ENCODE results near the gene SPCS2. TPM values are rescaled to one million over a fixed set of nuclear protein-coding genes. Genes with fewer than 3 reads are reported as not detected.

The SPCS2 gene
- total RNA-seq, 1 donor from 2014 or later, result 194 TPM

DNA sequence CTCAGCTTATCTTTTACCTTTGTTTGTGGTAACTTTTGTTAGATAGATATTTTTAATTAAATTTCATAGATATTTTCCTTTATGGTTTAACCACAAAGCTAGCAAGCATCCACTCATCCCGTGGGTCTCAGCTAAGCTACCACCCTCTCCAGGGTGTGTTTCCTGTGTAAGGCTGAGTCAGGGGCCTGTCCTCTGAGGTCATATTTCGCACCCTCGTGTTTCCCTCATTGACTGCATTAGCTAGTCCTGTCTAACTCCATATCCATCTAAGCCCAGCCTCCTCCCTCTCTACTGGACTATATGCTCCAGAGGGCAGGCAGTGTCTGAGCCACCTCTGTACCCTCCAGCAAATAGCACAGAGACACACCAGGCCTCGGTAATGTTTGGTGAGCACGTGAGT lies 16.9 kb upstream of the SPCS2 start:
- no peaks in the 10 kb centered on the region for H3K4me1 Mint-ChIP-seq (ENCODE audit: low read depth)
- H3K9me3 Mint-ChIP-seq (ENCODE audit: low read depth), result no peaks in the 10 kb centered on the region
- peaks cover 7% of the 10 kb centered on the region for H3K36me3 Mint-ChIP-seq (ENCODE audit: insufficient read depth)
- H3K27ac Mint-ChIP-seq, result no peak overlapping the region
- TF ChIP-seq, protein P1, sequence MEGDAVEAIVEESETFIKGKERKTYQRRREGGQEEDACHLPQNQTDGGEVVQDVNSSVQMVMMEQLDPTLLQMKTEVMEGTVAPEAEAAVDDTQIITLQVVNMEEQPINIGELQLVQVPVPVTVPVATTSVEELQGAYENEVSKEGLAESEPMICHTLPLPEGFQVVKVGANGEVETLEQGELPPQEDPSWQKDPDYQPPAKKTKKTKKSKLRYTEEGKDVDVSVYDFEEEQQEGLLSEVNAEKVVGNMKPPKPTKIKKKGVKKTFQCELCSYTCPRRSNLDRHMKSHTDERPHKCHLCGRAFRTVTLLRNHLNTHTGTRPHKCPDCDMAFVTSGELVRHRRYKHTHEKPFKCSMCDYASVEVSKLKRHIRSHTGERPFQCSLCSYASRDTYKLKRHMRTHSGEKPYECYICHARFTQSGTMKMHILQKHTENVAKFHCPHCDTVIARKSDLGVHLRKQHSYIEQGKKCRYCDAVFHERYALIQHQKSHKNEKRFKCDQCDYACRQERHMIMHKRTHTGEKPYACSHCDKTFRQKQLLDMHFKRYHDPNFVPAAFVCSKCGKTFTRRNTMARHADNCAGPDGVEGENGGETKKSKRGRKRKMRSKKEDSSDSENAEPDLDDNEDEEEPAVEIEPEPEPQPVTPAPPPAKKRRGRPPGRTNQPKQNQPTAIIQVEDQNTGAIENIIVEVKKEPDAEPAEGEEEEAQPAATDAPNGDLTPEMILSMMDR (IDR thresholded peaks at IDR 0.05; ENCODE audit: unreplicated experiment), result no peak
- no peaks in the 10 kb centered on the region for H3K27me3 Mint-ChIP-seq
- no peak for DNase-seq (ENCODE audit: low spot score, unreplicated experiment)
- H3K4me3 Mint-ChIP-seq (ENCODE audit: low read depth), result no peak overlapping the region

DNA sequence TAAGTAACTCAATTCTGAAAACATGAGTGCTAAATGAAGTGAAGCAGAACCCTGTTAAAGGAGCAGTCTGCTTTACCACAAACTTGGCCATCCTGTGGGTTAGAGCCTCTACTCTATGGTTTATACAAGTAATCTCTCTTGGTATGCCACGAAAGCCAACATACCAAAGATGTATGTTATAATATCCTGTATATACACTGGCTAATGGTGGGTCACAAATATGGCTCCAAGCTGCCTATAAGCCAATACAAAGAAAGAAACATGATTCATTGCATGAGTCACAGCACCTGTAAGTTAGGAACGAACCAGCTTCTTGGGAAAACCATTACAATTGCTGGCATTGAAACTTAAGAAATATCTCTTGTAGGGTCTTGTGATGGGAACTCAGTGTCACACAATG lies 16.3 kb upstream of the SPCS2 start:
- Mint-ChIP-seq H3K4me3 (ENCODE audit: low read depth) (no peak overlapping the region), H3K9me3 (ENCODE audit: low read depth) (no peaks in the 10 kb centered on the region)
- TF ChIP-seq, protein P1 (IDR thresholded peaks at IDR 0.05; ENCODE audit: unreplicated experiment), result no peak

DNA sequence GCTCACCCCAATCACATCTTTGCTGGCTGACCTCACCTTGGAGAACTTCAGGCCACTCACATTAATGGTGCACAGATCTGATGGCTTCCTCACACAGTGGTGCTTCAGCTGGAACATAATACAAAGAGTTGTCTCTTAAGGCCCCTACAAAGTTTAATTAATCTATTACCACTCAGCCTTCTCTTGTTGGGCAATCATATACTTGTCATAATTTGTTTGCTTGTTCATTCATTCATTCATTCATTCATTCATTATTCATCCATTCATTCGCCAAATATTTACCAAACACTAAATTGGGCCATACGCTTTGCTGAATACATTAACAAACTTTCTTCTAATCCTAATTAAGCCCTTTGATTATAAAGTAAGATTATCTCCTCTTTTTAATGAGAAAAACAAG lies 15.3 kb upstream of the SPCS2 start:
- H3K27ac Mint-ChIP-seq, result no peak overlapping the region
- no peaks in the 10 kb centered on the region for H3K4me1 Mint-ChIP-seq (ENCODE audit: low read depth)
- H3K4me3 Mint-ChIP-seq (ENCODE audit: low read depth), result no peak overlapping the region
- peaks cover 7% of the 10 kb centered on the region for H3K36me3 Mint-ChIP-seq (ENCODE audit: insufficient read depth)
- no peak for DNase-seq (ENCODE audit: low spot score, unreplicated experiment)
- no peaks in the 10 kb centered on the region for H3K9me3 Mint-ChIP-seq (ENCODE audit: low read depth)
- TF ChIP-seq, protein P1 (IDR thresholded peaks at IDR 0.05; ENCODE audit: unreplicated experiment), result no peak
- H3K27me3 Mint-ChIP-seq, result no peaks in the 10 kb centered on the region

More for the DNA sequence above, 16.3 kb upstream of the SPCS2 start:
- DNase-seq (ENCODE audit: low spot score, unreplicated experiment), result no peak
- Mint-ChIP-seq H3K4me1 (ENCODE audit: low read depth) (no peaks in the 10 kb centered on the region), H3K27ac (no peak overlapping the region), H3K36me3 (ENCODE audit: insufficient read depth) (peaks cover 7% of the 10 kb centered on the region), H3K27me3 (no peaks in the 10 kb centered on the region)

DNA sequence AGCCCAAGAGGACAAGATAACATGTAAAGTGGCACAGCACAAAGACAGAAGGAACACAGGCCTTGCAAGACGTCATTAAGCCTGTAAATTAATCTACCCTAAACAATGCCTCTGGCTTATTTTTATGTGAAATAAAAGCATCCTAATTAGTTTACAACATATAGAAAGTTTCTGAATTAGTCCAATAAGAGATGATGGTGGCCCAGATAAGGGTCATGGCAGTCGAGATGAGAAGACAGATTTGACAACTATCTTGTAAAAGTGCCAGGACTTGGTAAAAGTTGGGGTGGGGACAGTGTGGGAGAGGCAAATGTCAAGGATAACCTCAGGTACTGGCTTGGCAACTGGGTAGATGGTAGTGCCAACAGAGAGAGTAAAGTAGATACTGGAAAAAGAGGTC lies 13.8 kb upstream of the SPCS2 start:
- TF ChIP-seq, protein P1 (IDR thresholded peaks at IDR 0.05; ENCODE audit: unreplicated experiment), result no peak
- no peak for DNase-seq (ENCODE audit: low spot score, unreplicated experiment)
- Mint-ChIP-seq H3K27ac (no peak overlapping the region), H3K27me3 (no peaks in the 10 kb centered on the region), H3K4me3 (ENCODE audit: low read depth) (no peak overlapping the region), H3K36me3 (ENCODE audit: insufficient read depth) (peaks cover 7% of the 10 kb centered on the region), H3K9me3 (ENCODE audit: low read depth) (no peaks in the 10 kb centered on the region), H3K4me1 (ENCODE audit: low read depth) (no peaks in the 10 kb centered on the region)

DNA sequence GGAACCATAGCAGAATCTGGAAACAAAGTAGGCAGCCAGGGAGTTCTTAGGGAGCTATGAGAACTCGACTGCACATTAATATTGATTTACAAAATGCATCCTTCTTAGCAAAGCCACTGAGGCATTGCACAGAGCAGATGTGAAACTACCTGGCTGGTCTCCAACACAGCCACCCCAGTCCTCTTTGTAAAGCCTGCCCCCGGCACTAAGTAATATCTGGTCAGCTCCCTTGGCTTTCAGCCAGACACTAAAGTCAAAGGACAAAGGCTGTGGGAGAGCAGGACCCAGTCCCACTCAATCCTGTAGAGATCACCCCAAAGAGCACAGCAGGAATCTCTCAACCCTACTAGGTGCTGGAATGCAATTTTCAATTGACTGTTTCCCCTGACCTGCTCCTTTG lies 13.0 kb upstream of the SPCS2 start:
- Mint-ChIP-seq H3K27me3 (no peaks in the 10 kb centered on the region), H3K4me3 (ENCODE audit: low read depth) (no peak overlapping the region), H3K27ac (no peak overlapping the region), H3K9me3 (ENCODE audit: low read depth) (no peaks in the 10 kb centered on the region), H3K36me3 (ENCODE audit: insufficient read depth) (peaks cover 10% of the 10 kb centered on the region), H3K4me1 (ENCODE audit: low read depth) (no peaks in the 10 kb centered on the region)
- no peak for DNase-seq (ENCODE audit: low spot score, unreplicated experiment)
- TF ChIP-seq, protein P1 (IDR thresholded peaks at IDR 0.05; ENCODE audit: unreplicated experiment), result no peak

All from progenitor cell of endocrine pancreas (in vitro differentiated cells).